HG03159 (cell line): ENCODE measurements around the gene CHST11.

Experiments
- ATAC-seq: cut with Tn5 transposase; IDR thresholded peaks from one replicate; pipeline ENCODE4 v1.9.1; 2021; ENCODE audit warnings: mild to moderate bottlenecking, moderate library complexity; ENCODE audit not compliant: unreplicated experiment

CHST11 gene

GRCh38 chr12:104648756-104649155, 192.0 kb downstream of the CHST11 start:
- ATAC-seq, result no peak

- ATAC-seq, result no peak
Observed at GRCh38 chr12:104649217-104649824, 192.6 kb downstream of the CHST11 start.

- ATAC-seq, result no peak
Observed at GRCh38 chr12:104649921-104650320, 193.2 kb downstream of the CHST11 start.

DNA sequence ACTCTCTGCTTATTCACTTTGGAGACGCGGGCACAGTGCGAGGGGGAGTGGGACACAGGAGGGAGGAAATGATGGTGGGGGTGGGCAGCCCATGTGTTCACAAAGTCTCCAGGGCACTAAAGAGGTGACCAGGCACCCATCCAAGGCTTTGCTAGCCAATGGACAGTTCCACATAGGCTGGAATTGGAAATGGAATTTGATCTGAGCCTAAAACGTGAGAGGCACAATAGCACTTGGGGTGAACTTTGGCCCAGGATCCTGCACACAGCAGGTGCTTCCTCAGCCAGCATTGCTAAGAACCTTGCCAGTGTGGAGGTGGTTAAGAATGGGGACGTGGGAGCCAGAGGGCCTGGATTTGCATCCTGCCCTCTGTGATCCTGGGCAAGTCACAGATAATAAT, 193.8 kb downstream of the CHST11 start:
- no peak for ATAC-seq

- ATAC-seq, result no peak
Observed at GRCh38 chr12:104651811-104652210, 195.1 kb downstream of the CHST11 start.

DNA sequence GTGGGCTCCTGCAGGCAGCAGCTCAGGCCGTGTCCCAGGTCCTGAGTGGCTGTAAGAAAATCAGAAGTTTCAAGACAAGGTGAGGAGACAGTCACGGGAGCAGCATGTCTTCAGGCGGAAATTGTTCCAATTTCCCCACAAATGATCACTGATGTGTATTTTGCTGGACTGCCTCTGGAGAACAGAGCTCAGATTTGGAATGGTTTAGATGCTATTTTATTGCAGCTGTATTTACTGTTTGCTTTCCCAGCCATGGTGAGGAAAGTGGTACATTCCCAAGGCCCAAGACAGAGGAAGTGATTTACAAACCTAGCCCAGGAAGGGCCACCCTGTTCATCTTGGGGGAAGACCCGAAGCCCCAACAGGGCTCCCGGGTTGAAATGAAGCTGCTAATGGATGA, 195.6 kb downstream of the CHST11 start:
- ATAC-seq, result no peak

DNA sequence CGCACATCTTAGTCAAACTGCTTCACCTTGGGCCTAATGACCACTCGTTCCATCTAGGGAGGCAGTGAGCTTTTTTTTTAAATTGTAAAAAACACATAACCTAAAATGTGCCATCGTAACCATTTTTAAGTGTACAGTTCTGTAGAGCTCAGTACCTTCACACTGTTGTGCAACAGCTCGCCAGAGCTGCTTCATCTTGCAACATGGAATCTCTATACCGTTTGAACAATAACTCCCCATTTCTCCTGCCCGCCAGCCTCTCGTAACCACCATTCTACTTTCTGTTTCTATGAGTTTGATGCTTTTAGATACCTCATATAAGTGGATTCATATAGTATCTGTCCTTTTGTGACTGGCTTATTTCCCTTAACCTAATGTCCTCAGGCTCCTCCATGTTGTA, 196.2 kb downstream of the CHST11 start:
- ATAC-seq, result no peak

DNA sequence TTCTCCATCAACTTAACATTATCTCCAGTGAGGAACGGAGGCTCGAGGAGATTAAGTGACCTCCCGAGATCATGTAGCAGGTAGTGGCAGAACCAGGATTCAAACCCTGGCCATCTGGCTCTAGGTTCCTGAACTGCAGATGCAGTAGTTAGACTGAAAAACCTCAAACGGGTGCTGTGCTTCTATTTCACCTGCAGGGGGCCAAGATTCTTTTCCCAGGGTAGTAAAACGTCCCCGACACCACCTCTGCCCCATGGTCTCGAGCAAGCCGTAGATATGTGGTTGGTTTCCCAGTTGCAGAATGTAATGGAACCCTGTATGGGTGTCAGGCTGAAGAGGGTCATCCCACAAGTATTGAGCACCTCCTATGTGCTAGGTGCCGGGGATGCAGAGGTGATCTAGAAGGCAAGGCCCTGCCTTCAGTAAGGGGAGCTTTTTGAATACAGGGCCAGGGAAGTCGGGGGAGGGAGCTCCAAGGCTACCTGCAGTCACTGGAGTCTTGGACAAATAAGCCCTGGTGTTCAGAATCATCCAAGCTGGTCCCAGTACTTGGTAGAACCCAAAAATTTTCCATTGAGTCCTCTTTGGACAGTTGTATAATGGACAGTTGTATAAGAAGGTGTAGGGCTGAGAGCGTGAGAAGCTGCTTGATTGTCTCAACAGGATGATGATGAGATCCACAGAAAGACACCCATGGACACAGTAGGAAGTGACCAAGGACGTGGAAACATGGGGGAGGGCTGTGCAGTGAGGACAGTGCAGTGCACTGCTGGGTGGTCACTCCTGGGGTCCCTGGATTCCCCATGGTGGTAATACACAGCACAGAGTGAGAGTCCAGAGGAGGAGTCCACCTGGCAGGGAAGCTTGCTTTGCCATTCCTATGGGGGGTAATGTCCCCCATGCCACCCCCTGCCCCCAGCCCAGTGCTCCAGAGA, 197.2 kb downstream of the CHST11 start:
- no peak for ATAC-seq

- ATAC-seq, result no peak
Observed at GRCh38 chr12:104654665-104655609, 198.2 kb downstream of the CHST11 start.

- no peak for ATAC-seq
Observed at GRCh38 chr12:104656383-104656782, 199.6 kb downstream of the CHST11 start.

GRCh38 chr12:104656921-104657320, 200.2 kb downstream of the CHST11 start:
- no peak for ATAC-seq

DNA sequence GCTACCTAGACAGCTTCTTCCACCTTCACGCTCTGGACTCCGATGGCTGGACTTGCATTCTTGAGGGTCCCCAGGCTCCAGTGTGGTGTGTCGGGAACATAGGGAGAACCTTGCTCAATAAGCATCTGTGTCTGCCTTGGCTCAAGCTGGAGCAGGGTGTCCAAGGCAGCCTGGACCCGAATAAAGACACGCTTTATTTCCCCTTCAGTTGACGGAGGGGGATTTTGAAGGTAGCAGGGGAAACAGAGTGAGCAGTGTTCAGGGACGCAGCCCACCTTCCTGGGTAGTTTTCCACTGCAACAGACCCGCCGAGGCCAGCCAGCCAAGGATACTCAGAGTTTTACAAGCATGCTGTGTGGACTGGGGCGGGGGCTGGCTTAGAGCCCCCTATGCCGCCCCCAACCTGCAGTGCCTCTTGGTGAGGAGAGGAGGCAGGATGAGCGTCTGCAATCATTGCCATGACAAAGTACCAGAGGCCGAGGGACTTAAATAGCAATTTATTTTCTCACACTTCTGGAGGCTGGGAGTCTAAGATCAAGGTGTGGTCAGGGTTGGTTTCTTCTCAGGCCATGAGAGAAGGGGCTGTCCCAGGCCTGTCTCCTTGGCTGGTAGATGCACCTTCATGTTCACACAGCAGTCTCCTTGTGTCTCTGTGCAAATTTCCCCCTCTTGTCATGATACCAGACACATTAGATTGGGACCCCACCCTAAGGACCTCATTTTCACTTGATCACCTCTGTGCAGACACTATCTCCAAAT, 201.2 kb downstream of the CHST11 start:
- ATAC-seq, result no peak

GRCh38 chr12:104659058-104659457, 202.3 kb downstream of the CHST11 start:
- no peak for ATAC-seq

GRCh38 chr12:104662203-104662602, 205.5 kb downstream of the CHST11 start:
- no peak for ATAC-seq

DNA sequence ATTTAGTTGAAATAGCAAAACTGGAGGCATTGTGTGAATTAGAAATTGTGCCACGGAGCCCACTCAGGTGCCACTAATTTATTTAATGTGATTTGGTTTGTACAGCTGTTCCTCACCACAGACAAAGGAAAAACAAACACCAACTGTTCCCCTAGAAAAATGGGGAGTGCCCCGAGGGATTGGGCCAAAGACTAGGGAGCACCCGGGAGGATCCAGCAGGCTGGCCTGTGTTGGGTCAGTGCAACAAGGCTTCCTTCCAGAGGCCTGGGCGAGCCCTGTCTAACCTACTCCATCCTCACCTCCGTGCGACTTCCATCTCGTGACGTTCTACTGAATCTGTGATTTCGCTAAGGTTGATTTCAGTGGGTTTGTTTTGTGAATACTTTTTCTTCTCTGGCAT, 206.2 kb downstream of the CHST11 start:
- ATAC-seq, result no peak

DNA sequence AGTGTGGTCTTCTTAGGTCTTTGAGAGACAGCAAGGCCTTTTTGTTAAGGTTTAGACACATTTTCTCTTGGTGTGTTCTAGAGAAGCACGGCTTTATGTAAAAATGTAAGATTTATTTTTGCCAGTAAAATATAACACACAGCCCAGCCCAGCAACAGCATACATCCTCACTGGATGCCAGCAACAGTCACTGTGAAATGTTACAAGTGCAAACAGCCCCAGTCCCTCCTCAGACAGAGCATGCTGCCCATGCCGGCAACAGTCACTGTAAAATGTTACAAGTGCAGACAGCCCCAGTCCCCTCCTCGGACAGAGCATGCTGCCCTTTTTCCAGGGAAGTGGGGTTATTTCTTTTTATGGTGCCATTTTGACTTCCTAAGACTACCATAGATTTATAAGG, 207.6 kb downstream of the CHST11 start:
- no peak for ATAC-seq

DNA sequence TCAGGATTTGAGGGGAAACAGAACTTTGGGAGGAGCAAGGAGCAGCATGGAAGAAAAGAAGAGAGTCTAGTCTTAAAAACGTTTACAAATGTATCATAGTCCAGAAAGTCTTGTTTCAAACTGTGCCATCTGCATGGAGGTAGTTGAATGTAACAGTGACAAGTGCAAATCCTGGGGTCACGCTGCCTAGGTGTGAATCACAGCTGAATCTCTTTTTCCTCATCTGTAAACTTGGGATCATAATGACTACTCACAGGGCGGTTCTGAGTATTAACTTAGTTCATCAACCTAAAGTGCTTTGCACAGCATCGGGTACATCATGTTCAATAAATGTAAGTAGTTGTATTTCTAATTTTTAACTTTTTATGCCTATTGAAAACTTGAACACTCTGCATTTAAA, 208.5 kb downstream of the CHST11 start:
- no peak for ATAC-seq

- ATAC-seq, result no peak
Observed at GRCh38 chr12:104667139-104667538, 210.4 kb downstream of the CHST11 start.

GRCh38 chr12:104668274-104668718, 211.5 kb downstream of the CHST11 start:
- no peak for ATAC-seq

GRCh38 chr12:104669089-104669721, 212.5 kb downstream of the CHST11 start:
- no peak for ATAC-seq
